ENCODE data around the gene XXYLT1. TPM values are rescaled to one million over a fixed set of nuclear protein-coding genes. Genes with fewer than 3 reads are reported as not detected.

The XXYLT1 gene
- total and polyA plus RNA-seq, 7 donors, result 2.5 to 13.8 (median 11.1) TPM

- Histone ChIP-seq H3K4me3 (no peak overlapping the region), H3K9me3 (no peaks in the 10 kb centered on the region), H3K4me1 (peaks cover 0 to 16% (median 13%) of the 10 kb centered on the region in 4 donors), H3K36me3 (peaks cover 0 to 19% (median 2%) of the 10 kb centered on the region in 4 donors), H3K27ac (no peak overlapping the region), H3K27me3 (no peaks in the 10 kb centered on the region)
- no peak for TF ChIP-seq POLR2A (IDR thresholded peaks at IDR 0.05)
- TF ChIP-seq, protein P1, sequence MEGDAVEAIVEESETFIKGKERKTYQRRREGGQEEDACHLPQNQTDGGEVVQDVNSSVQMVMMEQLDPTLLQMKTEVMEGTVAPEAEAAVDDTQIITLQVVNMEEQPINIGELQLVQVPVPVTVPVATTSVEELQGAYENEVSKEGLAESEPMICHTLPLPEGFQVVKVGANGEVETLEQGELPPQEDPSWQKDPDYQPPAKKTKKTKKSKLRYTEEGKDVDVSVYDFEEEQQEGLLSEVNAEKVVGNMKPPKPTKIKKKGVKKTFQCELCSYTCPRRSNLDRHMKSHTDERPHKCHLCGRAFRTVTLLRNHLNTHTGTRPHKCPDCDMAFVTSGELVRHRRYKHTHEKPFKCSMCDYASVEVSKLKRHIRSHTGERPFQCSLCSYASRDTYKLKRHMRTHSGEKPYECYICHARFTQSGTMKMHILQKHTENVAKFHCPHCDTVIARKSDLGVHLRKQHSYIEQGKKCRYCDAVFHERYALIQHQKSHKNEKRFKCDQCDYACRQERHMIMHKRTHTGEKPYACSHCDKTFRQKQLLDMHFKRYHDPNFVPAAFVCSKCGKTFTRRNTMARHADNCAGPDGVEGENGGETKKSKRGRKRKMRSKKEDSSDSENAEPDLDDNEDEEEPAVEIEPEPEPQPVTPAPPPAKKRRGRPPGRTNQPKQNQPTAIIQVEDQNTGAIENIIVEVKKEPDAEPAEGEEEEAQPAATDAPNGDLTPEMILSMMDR (IDR thresholded peaks at IDR 0.05), result no peak
- no peak for TF ChIP-seq EP300 (IDR thresholded peaks at IDR 0.05)
- TF ChIP-seq POLR2AphosphoS5 (IDR thresholded peaks at IDR 0.05), result no peak
- intact Hi-C loops (cut with DNase I), result no loop called here
- peak; percentile 50 for DNase-seq
- 98% methylated on average over 16 of the region's 16 CpGs for WGBS, 2 donors
Observed at GRCh38 chr3:195066441-195066841, 204.5 kb downstream of the XXYLT1 start.

- Histone ChIP-seq H3K4me1 (peaks cover 0 to 16% (median 13%) of the 10 kb centered on the region in 4 donors), H3K27me3 (no peaks in the 10 kb centered on the region), H3K27ac (no peak overlapping the region), H3K36me3 (peaks cover 0 to 19% (median 2%) of the 10 kb centered on the region in 4 donors), H3K9me3 (no peaks in the 10 kb centered on the region), H3K4me3 (no peak overlapping the region)
- TF ChIP-seq, protein P1 (IDR thresholded peaks at IDR 0.05), result no peak
- no peak for TF ChIP-seq EP300 (IDR thresholded peaks at IDR 0.05)
- TF ChIP-seq POLR2AphosphoS5 (IDR thresholded peaks at IDR 0.05), result no peak
- no peak for TF ChIP-seq POLR2A (IDR thresholded peaks at IDR 0.05)
- peak; percentile 21 for DNase-seq
- WGBS, 2 donors, result 97 to 99% methylated on average over 13 of the region's 13 CpGs
- intact Hi-C loops (cut with DNase I), result no loop called here
Observed at GRCh38 chr3:195065864-195066185, 205.1 kb downstream of the XXYLT1 start.

- Histone ChIP-seq H3K4me3 (no peak overlapping the region), H3K27me3 (no peaks in the 10 kb centered on the region), H3K36me3 (peaks cover 0 to 19% (median 2%) of the 10 kb centered on the region in 4 donors), H3K9me3 (no peaks in the 10 kb centered on the region), H3K4me1 (peaks cover 0 to 16% (median 13%) of the 10 kb centered on the region in 4 donors), H3K27ac (peak overlapping the region in 3 of 4 donors; percentile 1 to 63 (median 53))
- DNase-seq, result peak; percentile 63
- 94 to 96% methylated on average over 42 of the region's 42 CpGs for WGBS, 2 donors
- intact Hi-C loops (cut with DNase I), result no loop called here
- TF ChIP-seq POLR2A (IDR thresholded peaks at IDR 0.05) (no peak), POLR2AphosphoS5 (IDR thresholded peaks at IDR 0.05) (no peak), EP300 (IDR thresholded peaks at IDR 0.05) (no peak)
- TF ChIP-seq, protein P1 (IDR thresholded peaks at IDR 0.05), result no peak
Observed at GRCh38 chr3:195065142-195065863, 205.7 kb downstream of the XXYLT1 start.

DNA sequence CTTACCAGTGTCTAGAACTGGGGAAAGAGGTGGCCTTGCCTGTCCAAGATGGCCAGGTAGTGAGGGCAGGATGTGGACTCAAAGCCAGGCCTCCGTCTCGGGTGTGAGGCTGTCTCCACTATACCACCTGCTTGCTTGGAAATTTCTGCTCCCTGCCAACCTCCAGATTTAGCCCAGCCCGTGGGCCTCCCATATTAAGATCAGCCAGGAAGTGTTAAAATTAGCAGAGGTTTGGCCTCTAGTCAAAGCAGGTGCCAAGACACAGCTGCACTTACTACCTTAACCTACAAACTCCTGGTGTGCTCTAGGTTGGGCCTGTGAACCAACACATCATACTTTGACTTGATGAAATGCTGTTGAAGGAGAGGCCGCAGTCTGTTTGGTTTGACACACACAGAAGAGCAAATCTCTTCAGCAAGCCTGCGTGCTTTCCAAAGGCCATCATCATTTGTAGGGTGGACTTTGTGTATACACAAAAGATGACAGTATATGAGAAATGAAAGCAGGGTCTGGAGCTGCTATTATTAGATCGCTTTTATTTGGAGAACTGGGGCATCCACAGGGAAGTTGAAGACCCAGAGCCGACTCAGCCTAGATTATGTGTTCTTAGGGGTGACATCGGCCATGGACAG is 206.5 kb downstream of the XXYLT1 start:
- Histone ChIP-seq H3K27me3 (no peaks in the 10 kb centered on the region), H3K4me3 (no peak overlapping the region), H3K36me3 (peaks cover 0 to 13% (median 2%) of the 10 kb centered on the region in 4 donors), H3K9me3 (no peaks in the 10 kb centered on the region), H3K27ac (peak overlapping the region; percentile 1 to 63 (median 52)), H3K4me1 (peaks cover 0 to 16% (median 13%) of the 10 kb centered on the region in 4 donors)
- DNase-seq, result no peak
- 55 to 62% methylated on average over 8 of the region's 8 CpGs for WGBS, 2 donors
- intact Hi-C loops (cut with DNase I), result no loop called here
- TF ChIP-seq POLR2A (IDR thresholded peaks at IDR 0.05) (no peak), POLR2AphosphoS5 (IDR thresholded peaks at IDR 0.05) (peak in 1 of 4 donors; percentile 5), EP300 (IDR thresholded peaks at IDR 0.05) (no peak)
- TF ChIP-seq, protein P1 (IDR thresholded peaks at IDR 0.05), result no peak
